Measurements from ENCODE around the gene APBA3.
A peak's percentile ranks its signal among the peaks of the same experiment; 100 is the strongest.

- TF ChIP-seq POLR2AphosphoS5 (IDR thresholded peaks at IDR 0.05; ENCODE audit: low read depth): no peak
- TF ChIP-seq CTCF (conservative IDR thresholded peaks at IDR 0.05; ENCODE audit: low read depth in 2 of 2): 0 out of 4 replicates have a peak, but pooled peaks of 1 of the 2 experiments have one; percentile 9
- TF ChIP-seq NANOG (IDR thresholded peaks at IDR 0.05; ENCODE audit: borderline replicate concordance): no peak
Measured at GRCh38 chr19:3708207-3708931, 53.1 kb downstream of the APBA3 start, which contains the start of gene TJP3.

Data from GM23338 (cell line).